GM21786 (cell line): ENCODE results near the gene TMEM123.

ENCODE experiments used
- ATAC-seq: cut with Tn5 transposase; IDR thresholded peaks from one replicate; pipeline ENCODE4 v1.9.1; 2021; ENCODE audit not compliant: unreplicated experiment

Gene TMEM123

GRCh38 chr11:102426570-102426969 is 26.0 kb downstream of the TMEM123 start:
- ATAC-seq = no peak

- no peak for ATAC-seq
Observed at GRCh38 chr11:102426000-102426399, 26.6 kb downstream of the TMEM123 start.

- no peak for ATAC-seq
Observed at GRCh38 chr11:102423936-102424335, 28.6 kb downstream of the TMEM123 start.

- no peak for ATAC-seq
Observed at GRCh38 chr11:102422817-102423712, 29.5 kb downstream of the TMEM123 start.

GRCh38 chr11:102421261-102421660 is 31.3 kb downstream of the TMEM123 start:
- ATAC-seq = no peak

GRCh38 chr11:102420547-102420946 is 32.0 kb downstream of the TMEM123 start:
- peak; percentile 86 for ATAC-seq

GRCh38 chr11:102419181-102419580 is 33.4 kb downstream of the TMEM123 start:
- no peak for ATAC-seq

GRCh38 chr11:102416976-102417375 is 35.6 kb downstream of the TMEM123 start:
- ATAC-seq = no peak

GRCh38 chr11:102415304-102415916 is 37.2 kb downstream of the TMEM123 start:
- no peak for ATAC-seq

GRCh38 chr11:102414559-102414958 is 38.0 kb downstream of the TMEM123 start:
- no peak for ATAC-seq

GRCh38 chr11:102413497-102413896 is 39.1 kb downstream of the TMEM123 start:
- no peak for ATAC-seq

- ATAC-seq = no peak
Observed at GRCh38 chr11:102411142-102411541, 41.4 kb downstream of the TMEM123 start.

- ATAC-seq = no peak
Observed at GRCh38 chr11:102410382-102410784, 42.2 kb downstream of the TMEM123 start.

- no peak for ATAC-seq
Observed at GRCh38 chr11:102408339-102408738, 44.2 kb downstream of the TMEM123 start.

GRCh38 chr11:102407901-102408300 is 44.7 kb downstream of the TMEM123 start:
- no peak for ATAC-seq

- no peak for ATAC-seq
Observed at GRCh38 chr11:102406099-102406498, 46.5 kb downstream of the TMEM123 start.

- no peak for ATAC-seq
Observed at GRCh38 chr11:102405501-102405900, 47.1 kb downstream of the TMEM123 start.

- ATAC-seq = no peak
Observed at GRCh38 chr11:102402548-102402947, 50.0 kb downstream of the TMEM123 start.

GRCh38 chr11:102401905-102402304 is 50.7 kb downstream of the TMEM123 start:
- ATAC-seq = no peak

GRCh38 chr11:102400603-102401002 is 52.0 kb downstream of the TMEM123 start:
- ATAC-seq = no peak

- ATAC-seq = no peak
Observed at GRCh38 chr11:102399189-102399588, 53.4 kb downstream of the TMEM123 start.

GRCh38 chr11:102398297-102398696 is 54.3 kb downstream of the TMEM123 start:
- ATAC-seq = no peak
